ENCODE results near the gene HBP1. TPM values are rescaled to one million over a fixed set of nuclear protein-coding genes. Genes with fewer than 3 reads are reported as not detected.

HBP1 gene
- total RNA-seq, 4 donors from 2014 or later = 59.5 to 170 (median 88.3) TPM

DNA sequence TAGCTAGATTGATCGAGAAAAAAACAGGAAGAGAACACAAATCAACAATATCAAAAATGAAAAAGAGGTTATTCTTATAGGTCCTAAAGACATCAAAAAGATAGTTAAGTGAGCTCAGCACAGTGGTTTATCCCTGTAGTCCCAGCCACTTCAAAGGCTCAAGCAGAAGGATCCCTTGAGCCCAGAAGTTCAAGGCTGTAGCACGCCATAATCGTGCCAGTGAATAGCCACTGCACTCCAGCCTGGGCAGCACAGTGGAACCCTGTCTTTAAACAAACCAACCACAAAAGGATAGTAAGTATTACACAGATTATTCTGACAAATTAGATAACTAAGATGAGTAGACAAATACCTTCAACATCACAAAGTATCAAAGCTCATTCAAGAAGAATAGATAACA, 83.2 kb downstream of the HBP1 start:
- intact Hi-C loops (cut with DNase I; ENCODE audit: low total_unique reads) = no loop called here
- in situ Hi-C loops (cut with MboI; ENCODE audit: low pct_ligation_motif_present in 1 of 4, low pct_unique_long_range_greater_than_20kb in 1 of 4, low sequenced_read_pairs in 3 of 4) = no loop called here
- 60 to 83% methylated on average over 1 to 3 of the region's 3 CpGs for WGBS, 2 donors (ENCODE audit: low coverage in 1 of 2)
- peaks cover 0 to 9% (median 0%) of the 10 kb centered on the region in 4 donors for H3K4me1 ChIP-seq
- no peaks in the 10 kb centered on the region for H3K9me3 ChIP-seq
- no peak overlapping the region for H3K27ac ChIP-seq
- no peak for DNase-seq
- H3K4me3 ChIP-seq = no peak overlapping the region
- no peaks in the 10 kb centered on the region for H3K27me3 ChIP-seq
- peaks cover 0 to 14% (median 7%) of the 10 kb centered on the region in 4 donors for H3K36me3 ChIP-seq
- no peak for TF ChIP-seq POLR2AphosphoS5 (IDR thresholded peaks at IDR 0.05)
- no peak for TF ChIP-seq CTCF (IDR thresholded peaks at IDR 0.05)
- no peak for TF ChIP-seq EP300 (IDR thresholded peaks at IDR 0.05; ENCODE audit: low read depth)
- TF ChIP-seq POLR2A (IDR thresholded peaks at IDR 0.05) = no peak

Other genes starting within 250 kb of the HBP1 start
- 10 to 100 TPM in 2 of 4 donors, 1 to 10 TPM in 2; 7.1 to 22.8 (median 12.9) TPM for gene PRKAR2B, start 124.3 kb upstream of the HBP1 start, total RNA-seq